Activated effector memory CD4-positive, alpha-beta T cell treated with Interleukin-2 at 50 U/mL for 16 hours (primary cell): Measurements from ENCODE around the gene POLRMT.
A peak's percentile ranks its signal among the peaks of the same experiment; 100 is the strongest.
"Not testable (repeated sequence)": the region's sequence is repeated elsewhere in the genome, so short reads cannot be mapped to it uniquely, and the experiment has no call there.

Experiments used
- DNase-seq: peaks from one replicate; pipeline ENCODE4 v3.0.0-alpha.2; 2020

POLRMT gene

GRCh38 chr19:646779-647565 lies 13.6 kb upstream of the POLRMT start:
- no peak for DNase-seq

GRCh38 chr19:645912-646778 lies 12.8 kb upstream of the POLRMT start:
- no peak for DNase-seq

- no peak for DNase-seq
Measured at GRCh38 chr19:644789-645188, 11.5 kb upstream of the POLRMT start.

- no peak for DNase-seq
Measured at GRCh38 chr19:644363-644762, 11.0 kb upstream of the POLRMT start.

GRCh38 chr19:643736-644135 lies 10.4 kb upstream of the POLRMT start:
- DNase-seq: no peak

GRCh38 chr19:642767-643727 lies 9.7 kb upstream of the POLRMT start:
- DNase-seq: no peak

GRCh38 chr19:641702-642101 lies 8.4 kb upstream of the POLRMT start:
- DNase-seq: no peak

- no peak for DNase-seq
Measured at GRCh38 chr19:640606-641189, 7.4 kb upstream of the POLRMT start.

- no peak for DNase-seq
Measured at GRCh38 chr19:640161-640558, 6.8 kb upstream of the POLRMT start.

GRCh38 chr19:639253-640160 lies 6.2 kb upstream of the POLRMT start, which contains the start of gene FGF22:
Gene FGF22 (plus strand): TSS chr19:639879. CDS start chr19:639926, 47 bp downstream.
- peak; percentile 96 for DNase-seq

- no peak for DNase-seq
Measured at GRCh38 chr19:638906-639252, 5.5 kb upstream of the POLRMT start.

GRCh38 chr19:634975-635652 lies 1.8 kb upstream of the POLRMT start:
- no peak for DNase-seq

- DNase-seq: no peak
Measured at GRCh38 chr19:633786-634639, 676 bp upstream of the POLRMT start.

GRCh38 chr19:632579-633067 lies 714 bp downstream of the POLRMT start:
- no peak for DNase-seq

GRCh38 chr19:629961-630714 lies 3.2 kb downstream of the POLRMT start:
- DNase-seq: no peak

GRCh38 chr19:629515-629914 lies 3.8 kb downstream of the POLRMT start:
- not testable (repeated sequence) for DNase-seq

GRCh38 chr19:628168-628567 lies 5.2 kb downstream of the POLRMT start:
- no peak for DNase-seq

- not testable (repeated sequence) for DNase-seq
Measured at GRCh38 chr19:626566-626965, 6.8 kb downstream of the POLRMT start.

- no peak for DNase-seq
Measured at GRCh38 chr19:625257-625656, 8.1 kb downstream of the POLRMT start.
